Stimulated activated CD8-positive, alpha-beta memory T cell treated with anti-CD3 and anti-CD28 coated beads, Interleukin-4, amount 100 ng/mL, for 24 hours (primary cell): Measurements from ENCODE around the gene GCNT1.
"Not testable (repeated sequence)": the region's sequence is repeated elsewhere in the genome, so short reads cannot be mapped to it uniquely, and the experiment has no call there.

Experiments
- DNase-seq: peaks from one replicate; pipeline ENCODE4 v3.0.0-alpha.2; 2020; ENCODE audit warnings: low read depth

Gene GCNT1

DNA sequence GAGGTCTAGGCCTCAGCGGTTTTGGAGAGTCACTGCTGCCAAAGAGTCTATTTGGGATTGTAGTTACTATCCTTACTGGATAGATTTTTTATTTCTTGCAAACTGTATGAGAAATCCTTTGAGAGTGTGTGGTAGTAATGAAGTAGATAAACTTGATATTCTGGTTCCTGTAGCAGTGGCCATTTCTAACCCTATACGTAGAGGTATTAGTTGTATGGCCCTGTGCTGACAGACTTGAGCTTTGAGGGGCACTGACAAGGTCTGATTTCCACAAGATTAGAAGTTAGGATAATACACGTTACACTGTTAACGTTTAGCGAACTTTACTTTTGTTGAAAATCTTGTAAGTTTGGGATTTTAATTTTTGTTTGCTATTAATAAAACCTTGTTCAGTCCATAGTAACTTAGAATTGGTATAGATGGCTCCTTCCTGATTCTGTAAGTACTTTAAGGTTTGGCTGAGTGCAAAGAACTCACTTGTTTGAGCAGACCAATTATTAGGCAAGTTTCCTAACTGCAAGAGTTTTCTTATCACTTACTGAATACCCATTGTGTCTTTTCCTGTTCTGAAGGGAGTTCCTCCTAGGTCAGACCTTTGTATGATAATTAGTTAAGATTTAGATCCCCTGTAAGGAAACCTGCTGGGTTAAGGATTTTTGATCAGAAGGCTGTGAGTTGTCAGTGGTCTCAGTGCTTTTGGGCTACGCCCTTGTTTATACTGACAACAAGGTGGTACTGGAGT lies 31.4 kb downstream of the GCNT1 start:
- DNase-seq, result no peak

DNA sequence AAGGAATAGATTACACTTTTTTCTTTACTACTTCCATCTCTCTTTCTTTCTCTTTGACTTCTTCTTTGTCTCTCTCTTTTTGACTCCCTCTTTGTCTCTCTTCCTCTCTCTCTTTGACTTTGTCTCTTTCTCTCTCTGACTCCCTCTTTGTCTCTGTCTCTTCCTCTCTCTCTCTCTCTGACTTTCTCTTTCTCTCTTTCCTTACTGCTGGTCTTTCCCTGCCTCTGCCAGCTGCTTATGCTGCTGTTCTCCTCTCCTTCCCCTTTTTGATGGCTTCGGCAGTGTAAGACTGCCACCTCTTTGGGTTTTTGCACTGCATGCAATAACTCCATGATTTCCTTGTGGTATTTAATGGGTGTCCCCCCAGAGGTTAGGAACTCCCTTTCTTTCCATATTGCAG lies 32.1 kb downstream of the GCNT1 start:
- not testable (repeated sequence) for DNase-seq

DNA sequence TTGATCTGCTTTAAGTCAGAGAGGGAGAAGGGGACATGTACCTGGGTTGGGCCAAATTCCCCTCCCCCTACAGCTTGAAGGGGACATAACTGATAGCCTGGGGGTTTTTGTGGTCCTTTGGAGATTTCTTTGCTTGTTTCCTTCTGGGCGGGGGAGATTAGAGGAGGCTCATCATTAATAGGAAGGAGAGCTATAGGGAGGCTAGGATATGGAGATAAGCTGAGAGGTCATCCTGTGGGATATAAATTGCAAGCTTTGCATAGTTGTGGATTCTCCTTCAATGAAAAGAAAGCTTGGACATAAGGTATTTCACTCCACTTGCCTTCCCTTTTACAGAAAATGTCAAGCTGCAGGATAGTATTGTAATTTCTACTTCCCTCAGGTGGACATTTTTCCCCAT lies 34.5 kb downstream of the GCNT1 start:
- DNase-seq, result not testable (repeated sequence)

DNA sequence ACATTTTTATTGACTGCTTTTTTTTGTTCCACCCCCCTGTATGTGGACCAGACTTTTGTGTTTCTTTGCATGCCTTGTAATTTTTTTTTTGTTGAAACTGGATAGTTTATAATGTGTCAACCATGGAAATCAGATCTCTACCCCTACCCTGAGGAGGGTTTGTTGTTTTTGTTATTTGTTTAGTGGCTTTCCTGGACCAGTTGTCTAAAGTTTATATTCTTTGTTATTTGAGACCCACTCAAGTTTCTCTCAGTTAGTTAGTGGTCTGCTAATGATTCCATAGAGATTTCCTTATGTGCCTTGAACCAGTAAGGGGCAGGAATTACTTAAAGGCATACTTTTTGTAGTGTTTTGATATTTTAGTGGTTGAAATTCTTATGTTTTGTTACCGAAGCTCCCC lies 41.1 kb downstream of the GCNT1 start:
- no peak for DNase-seq

DNA sequence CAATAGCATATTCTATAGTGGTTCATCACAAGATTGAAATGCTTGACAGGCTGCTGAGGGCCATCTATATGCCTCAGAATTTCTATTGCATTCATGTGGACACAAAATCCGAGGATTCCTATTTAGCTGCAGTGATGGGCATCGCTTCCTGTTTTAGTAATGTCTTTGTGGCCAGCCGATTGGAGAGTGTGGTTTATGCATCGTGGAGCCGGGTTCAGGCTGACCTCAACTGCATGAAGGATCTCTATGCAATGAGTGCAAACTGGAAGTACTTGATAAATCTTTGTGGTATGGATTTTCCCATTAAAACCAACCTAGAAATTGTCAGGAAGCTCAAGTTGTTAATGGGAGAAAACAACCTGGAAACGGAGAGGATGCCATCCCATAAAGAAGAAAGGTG lies 43.8 kb downstream of the GCNT1 start:
- DNase-seq, result no peak

DNA sequence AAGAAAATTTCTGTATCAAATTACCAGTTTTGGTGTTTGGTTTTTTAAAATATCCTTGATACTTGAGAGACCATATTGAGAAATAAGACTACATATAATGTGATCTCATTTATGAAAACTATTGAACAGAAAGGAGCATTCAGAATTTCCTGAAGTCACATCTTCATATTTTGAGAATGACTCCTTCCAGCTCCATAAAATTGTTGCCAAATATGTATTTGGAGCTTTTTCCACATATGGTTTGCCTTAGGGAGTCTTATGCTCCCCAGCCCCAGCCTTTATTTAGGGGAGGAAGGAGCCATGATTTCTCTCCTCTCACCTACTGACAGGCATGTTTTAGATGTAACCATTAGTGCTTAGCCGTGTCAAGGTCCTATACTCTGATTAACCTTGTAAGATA lies 51.1 kb downstream of the GCNT1 start:
- DNase-seq, result no peak

DNA sequence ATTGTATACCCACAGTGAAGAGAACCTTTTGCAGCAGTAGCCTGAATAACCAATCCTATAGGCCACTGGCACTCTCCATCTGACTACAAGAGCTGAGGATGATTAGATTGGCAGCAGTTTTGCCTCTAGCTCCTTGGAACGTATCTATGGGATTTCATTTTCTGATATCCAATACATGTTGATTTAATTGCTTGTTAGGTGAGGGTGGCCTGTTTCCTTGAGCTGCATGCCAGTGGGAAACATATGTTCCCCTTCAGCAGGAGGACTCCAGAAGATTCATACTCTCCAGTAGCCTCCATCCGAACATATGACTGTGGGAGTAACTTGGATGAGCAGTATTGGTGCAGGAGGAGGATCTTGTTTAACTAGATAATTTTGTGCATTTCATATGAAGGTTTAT lies 51.5 kb downstream of the GCNT1 start:
- no peak for DNase-seq

DNA sequence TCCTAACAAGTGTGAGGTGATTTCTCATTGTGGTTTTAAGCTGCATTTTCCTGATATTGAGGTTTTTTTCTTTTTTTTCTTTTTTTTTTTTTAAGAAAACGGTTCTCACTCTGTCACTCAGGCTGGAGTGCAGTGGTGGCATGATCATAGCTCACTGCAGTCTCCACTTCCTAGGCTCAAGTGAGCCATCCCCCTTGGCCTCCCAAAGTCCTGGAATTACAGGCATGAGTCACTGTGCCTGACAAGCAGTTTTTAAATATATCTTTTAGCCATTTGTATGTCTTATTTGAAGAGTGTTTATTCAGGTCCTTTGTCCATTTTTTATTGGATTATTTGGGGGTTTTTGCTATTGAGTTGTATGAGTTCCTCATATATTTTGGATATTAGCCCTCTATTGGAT lies 53.8 kb downstream of the GCNT1 start:
- no peak for DNase-seq

DNA sequence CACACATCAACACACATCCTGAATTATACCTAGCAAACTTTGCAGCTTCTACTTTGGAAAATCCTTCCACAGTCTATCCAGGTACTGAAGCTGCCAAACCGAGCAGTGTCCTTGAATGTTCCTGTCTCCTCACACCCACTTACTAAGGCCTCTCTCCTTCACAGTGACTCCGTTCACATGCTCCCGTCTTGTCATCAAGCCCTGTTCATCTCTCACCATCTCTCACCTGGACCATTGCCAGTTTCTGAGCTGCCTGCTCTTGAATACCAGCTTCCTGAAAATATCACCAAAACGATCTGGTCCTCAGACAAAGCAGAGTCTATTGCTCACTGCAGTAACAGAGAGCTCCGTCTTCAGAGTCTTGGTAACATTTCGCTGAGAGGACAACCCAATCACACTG lies 57.4 kb downstream of the GCNT1 start:
- no peak for DNase-seq

DNA sequence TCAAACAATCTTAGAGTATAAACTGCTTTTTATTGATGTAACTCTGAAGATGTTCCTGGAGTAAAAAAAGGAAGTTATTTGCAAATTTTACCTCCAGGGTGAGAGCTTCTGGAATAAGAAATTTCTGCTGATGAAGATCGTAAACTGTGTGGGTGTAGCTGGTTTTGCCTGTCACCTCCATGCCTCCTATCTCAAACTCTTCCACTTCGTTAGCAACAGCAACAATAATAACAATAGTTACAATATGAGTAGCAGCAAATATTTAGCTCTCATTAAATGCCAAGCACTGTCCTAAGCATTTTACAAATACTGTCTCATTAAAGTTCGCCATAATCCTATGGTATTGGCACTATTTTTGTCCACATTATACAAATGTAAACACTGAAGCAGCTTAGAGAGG lies 57.9 kb downstream of the GCNT1 start:
- no peak for DNase-seq

DNA sequence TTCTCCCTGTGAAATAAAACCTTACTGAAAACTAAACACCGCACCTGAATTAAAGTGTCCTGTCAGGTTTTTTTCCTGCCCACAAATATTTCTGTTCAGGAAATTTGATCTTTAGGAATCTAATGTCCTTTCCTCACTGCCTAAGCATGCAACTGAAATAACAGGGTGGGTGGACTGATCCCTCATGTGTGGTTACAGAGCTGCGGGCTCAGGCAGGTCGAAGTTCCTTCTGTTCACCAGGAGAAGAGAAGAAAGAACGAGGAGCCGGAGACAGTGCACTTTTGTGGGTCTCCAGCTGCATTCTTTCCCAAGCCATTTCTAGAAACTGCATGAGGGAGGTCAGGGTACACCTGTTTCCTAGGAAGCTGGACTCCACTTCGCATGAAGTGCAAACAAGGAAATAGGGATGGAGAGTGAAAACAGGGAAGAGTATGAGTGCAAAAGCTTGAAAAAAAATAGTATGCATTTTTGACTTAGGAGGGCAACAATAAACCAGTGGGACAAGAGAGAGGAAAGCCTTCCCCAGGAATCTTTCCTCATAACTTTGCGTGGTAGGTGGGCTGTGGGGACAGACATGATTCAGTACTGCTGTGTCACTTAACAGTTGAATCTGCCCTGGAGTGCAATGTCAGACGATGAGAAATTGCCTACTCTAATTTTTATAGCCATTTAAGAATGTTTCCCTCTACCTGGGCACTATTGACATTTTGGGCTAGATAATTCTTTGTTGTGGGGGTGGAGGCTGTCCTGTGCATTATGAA lies 60.3 kb downstream of the GCNT1 start:
- DNase-seq, result no peak

DNA sequence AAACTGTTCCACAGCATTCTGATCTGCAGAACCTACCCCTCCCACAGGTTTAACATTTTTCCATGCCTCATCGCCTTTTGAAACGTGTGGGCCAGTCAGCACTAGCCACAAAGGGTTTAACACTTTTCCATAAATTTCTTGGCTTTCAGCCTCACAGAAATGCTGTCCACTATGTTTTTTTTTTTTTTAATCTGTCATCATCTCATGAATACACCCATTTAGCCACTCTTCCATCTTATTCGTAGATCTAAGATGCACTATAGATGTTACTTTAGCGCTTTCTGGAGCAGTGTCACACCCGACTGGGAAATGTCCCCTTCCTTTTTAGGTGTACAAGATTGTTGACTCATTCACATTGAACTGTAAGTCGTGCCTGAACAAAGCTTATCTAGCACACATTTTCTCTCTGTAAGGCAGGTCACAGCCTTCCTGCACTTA lies 62.3 kb downstream of the GCNT1 start:
- no peak for DNase-seq

DNA sequence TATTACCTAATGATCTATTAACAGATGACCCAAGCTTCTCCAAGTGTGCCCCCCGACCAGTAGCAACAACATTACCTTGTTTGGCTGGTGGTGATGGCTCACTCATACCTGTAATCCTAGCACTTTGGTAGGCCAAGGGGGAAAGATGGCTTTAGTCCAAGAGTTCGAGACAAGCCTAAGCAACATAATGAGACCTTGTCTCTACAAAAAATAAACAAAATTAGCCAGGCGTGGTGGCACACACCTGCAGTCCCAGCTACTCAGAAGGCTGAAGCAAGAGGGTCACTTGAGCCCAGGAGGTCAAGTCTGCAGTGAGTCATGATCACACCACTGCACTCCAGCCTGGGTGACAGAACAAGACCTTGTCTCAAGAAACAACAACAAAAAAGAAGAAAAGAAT lies 62.9 kb downstream of the GCNT1 start:
- no peak for DNase-seq

DNA sequence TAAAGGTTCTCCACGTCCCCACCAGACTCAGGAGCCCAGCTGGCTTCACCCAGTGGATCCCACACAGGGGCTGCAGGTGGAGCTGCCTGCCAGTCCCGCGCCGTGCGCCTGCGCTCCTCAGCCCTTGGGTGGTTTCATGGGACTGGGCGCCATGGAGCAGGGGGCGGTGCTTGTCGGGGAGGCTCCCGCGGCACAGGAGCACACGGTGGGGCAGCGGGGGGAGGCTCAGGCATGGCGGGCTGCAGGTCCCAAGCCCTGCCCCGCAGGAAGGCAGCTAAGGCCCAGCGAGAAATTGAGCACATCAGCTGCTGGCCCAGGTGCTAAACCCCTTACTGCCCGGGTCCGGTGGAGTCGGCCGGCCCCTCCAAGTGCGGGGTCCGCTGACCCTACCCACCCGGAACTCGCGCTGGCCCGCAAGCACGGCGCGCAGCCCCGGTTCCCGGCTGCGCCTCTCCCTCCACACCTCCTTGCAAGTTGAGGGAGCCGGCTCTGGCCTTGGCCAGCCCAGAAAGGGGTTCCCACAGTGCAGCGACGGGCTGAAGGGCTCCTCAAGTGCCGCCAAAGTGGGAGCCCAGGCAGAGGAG lies 64.7 kb downstream of the GCNT1 start:
- not testable (repeated sequence) for DNase-seq

DNA sequence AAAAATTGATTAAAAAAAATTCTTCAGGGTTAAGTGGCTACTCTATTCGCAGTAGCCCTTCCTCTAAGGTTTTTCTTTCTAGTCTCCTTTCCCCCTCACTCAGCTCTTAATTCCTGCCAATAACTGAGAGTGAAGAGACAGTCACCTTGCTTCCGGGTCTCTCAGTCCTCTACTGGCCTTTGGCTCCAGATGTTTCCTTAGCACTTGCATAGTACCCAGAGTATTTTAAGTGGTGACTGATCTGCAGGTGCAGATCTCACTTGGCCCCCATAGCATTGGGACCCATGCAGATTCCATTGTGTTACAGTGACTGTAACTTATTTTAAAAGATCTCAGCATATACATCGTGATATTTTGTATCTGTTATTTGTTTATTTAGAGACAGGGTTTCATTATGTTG lies 66.2 kb downstream of the GCNT1 start:
- DNase-seq, result no peak

DNA sequence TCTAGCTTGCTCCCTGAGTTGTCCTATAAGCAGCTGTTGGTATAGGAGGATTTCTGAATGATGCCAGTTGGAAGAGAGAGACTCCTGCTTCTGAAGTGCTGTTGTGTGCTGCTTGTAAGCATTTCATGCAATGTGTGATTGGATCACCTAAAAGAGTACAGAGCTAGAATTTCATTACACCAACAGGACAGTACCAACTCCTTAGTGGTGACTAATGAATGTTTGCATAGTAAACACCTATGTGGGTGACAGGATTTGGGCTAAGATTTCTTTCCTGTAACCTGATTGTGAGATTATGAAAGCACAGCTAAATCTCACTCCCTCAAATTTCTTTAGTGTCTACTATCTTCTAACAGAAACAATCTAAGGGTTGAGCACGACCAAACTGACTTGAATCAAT lies 67.0 kb downstream of the GCNT1 start:
- DNase-seq, result no peak

DNA sequence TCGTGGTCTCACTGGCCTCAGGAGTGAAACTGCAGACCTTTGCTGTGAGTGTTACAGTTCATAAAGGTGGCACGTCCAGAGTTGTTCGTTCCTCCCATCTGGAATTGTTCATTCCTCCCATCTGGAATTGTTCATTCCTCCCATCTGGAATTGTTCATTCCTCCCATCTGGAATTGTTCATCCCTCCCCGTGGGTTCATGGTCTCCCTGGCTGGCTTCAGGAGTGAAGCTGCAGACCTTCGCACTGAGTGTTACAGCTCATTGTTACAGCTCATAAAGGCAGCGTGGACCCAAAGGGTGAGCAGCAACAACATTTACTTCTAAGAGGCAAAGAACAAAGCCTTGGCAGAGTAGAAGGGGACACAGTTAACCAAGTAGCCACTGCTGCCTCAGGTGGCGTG lies 69.1 kb downstream of the GCNT1 start:
- DNase-seq, result no peak

DNA sequence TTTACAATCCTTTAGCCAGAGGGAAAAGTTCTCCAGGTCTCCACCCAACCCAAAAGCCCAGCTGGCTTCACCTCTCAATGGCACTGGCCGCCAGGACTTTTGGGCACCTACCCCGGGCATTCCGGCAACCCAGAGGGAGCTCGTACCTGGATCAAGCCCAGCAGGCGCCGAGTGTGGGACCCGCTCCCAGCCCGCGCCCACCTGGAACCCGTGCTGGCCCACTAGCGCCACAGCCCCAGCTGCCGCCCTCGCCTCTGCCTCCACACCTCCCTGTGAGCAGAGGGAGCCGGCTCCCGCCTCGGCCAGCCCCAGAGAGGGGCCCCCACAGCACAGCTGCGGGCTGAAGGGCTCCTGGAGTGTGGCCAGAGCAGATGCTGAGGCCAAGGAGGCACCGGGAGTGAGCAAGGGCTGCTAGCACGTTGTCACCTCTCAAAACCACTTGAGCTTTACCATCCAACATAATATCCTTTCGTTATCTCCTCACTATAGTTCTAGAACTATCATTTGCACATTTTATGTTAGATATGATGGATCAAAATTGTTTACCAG lies 69.7 kb downstream of the GCNT1 start:
- DNase-seq, result no peak

DNA sequence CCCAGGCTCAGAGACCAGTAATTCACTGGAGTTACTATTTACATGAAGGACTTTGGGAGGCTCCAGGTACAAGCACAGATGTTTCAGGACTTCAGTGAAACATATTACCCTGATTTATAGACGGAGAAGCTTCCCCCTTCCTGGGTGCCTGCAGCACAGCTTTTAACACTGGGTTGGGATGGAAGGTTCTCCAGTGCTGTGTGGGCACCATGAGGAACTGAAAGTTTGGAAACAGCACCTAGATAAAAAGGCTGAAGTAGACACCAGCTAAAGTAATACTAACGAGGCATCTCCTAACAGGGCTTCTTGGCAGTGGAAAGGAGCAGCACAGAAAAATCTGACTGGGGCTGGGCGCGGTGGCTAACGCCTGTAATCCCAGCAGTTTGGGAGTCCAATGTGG lies 70.7 kb downstream of the GCNT1 start:
- DNase-seq, result no peak

DNA sequence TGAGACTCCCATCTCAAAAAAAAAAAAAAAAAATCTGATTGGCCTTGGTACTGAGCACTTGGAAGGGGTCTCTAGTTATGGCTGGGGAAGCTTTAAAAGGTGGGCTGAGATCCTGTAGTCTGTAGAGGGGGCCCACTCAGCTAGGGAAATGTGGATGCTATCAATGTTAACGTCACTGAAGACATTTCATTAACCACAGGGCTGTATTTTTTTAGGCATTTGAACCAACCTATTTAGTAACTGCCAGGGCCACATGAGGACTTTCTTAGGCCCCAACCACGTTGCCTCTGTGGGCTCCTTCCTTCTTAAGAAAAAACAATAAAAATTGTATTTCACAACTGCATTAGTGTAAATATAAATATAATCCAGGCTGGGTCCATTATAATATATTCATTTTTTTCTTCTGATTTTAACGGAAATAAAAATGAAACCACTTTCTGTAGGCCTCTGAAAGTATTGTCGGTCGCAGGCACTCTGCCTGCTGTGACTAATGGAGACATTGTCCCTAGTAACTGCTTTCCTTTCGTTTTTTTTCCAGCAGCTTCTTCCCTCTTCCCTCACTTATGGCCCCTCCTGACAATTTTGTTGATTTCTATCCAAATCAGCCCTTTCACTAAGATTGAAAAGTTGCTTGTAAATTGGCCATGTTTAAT lies 71.6 kb downstream of the GCNT1 start:
- no peak for DNase-seq

DNA sequence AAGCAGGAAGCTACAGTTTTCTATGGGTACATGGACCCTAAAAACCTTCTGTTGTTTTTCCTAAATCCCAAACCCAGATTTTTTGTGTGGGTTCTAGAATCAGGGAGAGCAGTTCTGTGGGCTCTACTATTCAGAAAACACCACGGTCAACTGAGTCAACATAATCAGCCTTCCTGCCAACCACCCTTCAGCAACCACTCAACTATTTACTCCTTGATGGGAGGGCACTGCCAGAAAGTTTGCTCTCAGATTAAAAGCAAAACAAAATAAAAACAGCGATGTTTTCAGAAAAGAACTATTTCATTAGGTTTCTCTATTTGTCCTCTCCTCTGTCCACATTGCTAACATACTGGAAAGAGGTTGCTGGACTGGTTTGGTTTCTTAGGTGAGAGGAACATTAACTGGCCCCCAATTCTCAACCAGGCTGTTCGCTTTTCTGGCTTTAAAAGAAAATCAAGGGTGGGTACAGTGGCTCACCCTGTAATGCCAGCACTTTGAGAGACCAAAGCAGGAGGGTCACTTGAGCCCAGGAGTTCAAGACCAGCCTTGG lies 72.3 kb downstream of the GCNT1 start:
- no peak for DNase-seq

DNA sequence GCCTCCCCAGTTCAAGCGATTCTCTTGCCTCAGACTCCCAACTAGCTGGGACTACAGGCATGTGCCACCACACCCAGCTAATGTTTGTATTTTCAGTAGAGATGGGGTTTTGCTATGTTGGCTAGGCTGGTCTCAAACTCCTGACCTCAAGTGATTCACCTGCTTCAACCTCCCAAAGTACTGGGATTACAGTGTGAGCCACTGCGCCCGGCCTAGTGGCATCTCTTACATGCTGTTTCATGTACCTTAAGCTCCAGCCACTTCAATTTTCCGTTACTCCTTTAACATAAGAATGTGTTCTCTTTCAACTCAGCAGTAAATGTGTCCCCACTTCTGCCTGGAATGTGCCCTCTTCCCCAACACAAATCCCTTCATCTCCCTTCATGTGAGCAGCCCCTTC lies 73.9 kb downstream of the GCNT1 start:
- not testable (repeated sequence) for DNase-seq
